GM12878 (cell line): ENCODE data around the gene NUDT7. TPM values are rescaled to one million over a fixed set of nuclear protein-coding genes. Genes with fewer than 3 reads are reported as not detected.

Experiments used
- ATAC-seq: fragments of 200-7000 bp; cut with Tn5 transposase; 3 replicates; pipeline ENCODE4 v1.9.1; 2020; ENCODE audit warnings: mild to moderate bottlenecking, moderate library complexity
- BruUV-seq: library from RNA; stranded (reverse); fragments of 400-500 nt; replicated peaks from 2 replicates; lab custom pipeline; 2021; lab: Mats Ljungman, UMichigan
- CTCF ChIA-PET: fragments of 300-600 bp; sonication (Branson Sonifier 250); formaldehyde crosslinking; extraction: SDS; loops from one replicate; lab custom pipeline; 2021; ENCODE audit warnings: inconsistent platforms; lab: Yijun Ruan, JAX
- POLR2A ChIA-PET: fragments of 350-600 bp; formaldehyde crosslinking; extraction: SDS; loops from one replicate; lab custom pipeline; 2021; ENCODE audit warnings: inconsistent platforms; lab: Charles Lee
- RAD21 ChIA-PET: fragments of 300-600 bp; sonication (Branson Sonifier 250); formaldehyde crosslinking; loops from one replicate; lab custom pipeline; 2023; ENCODE audit warnings: antibody characterized with exemption; ENCODE audit not compliant: unreplicated experiment; lab: Charles Lee
- SMC1A ChIA-PET: fragments of 300-600 bp; sonication (Branson Sonifier 250); formaldehyde crosslinking; loops from one replicate; lab custom pipeline; 2023; ENCODE audit not compliant: unreplicated experiment, uncharacterized antibody; lab: Charles Lee
- DNase-seq: peaks from one replicate; pipeline ENCODE4 v3.0.0-alpha.2; 2011; ENCODE audit warnings: low read depth, low spot score
- FAIRE-seq: peaks from 3 replicates; lab custom pipeline; 2011; peaks lifted over from hg19 to GRCh38; lab: Jason Lieb, UNC
- H2AFZ ChIP-seq: 2 replicates; pipeline ENCODE4 v1.6.0; 2011; ENCODE audit warnings: low read depth, low read length, control low read depth; ENCODE audit not compliant: control insufficient read depth
- H3K27ac ChIP-seq: 2 replicates; pipeline ENCODE4 v1.5.1; 2011; ENCODE audit warnings: control low read depth; ENCODE audit not compliant: control insufficient read depth, insufficient read depth
- H3K27me3 ChIP-seq, 2 experiments: replicated peaks in 1 of 2; 2 replicates each; pipeline versions ENCODE4 v1.6.0 to v1.6.1; 2011; ENCODE audit warnings: low read length in 1 of 2; ENCODE audit not compliant: control insufficient read depth in 2 of 2, insufficient read depth in 2 of 2
- H3K36me3 ChIP-seq, 2 experiments: 2 replicates each; pipeline ENCODE4 v1.5.1; 2011; ENCODE audit warnings: low read length in 1 of 2; ENCODE audit not compliant: control insufficient read depth in 2 of 2, insufficient read depth in 2 of 2
- H3K4me1 ChIP-seq: 2 replicates; pipeline ENCODE4 v1.6.1; 2011; ENCODE audit warnings: mild to moderate bottlenecking, low read length, moderate library complexity, mixed read lengths; ENCODE audit not compliant: control insufficient read depth, insufficient read depth
- H3K4me2 ChIP-seq: 2 replicates; pipeline ENCODE4 v1.6.0; 2011; ENCODE audit warnings: control low read depth; ENCODE audit not compliant: control insufficient read depth, insufficient read depth
- H3K4me3 ChIP-seq: fragments of 200-600 bp; sonication (generic); 2 replicates; pipeline ENCODE4 v1.5.1; 2016
- H3K79me2 ChIP-seq: 2 replicates; pipeline ENCODE4 v1.6.0; 2011; ENCODE audit warnings: low read length; ENCODE audit not compliant: control insufficient read depth, insufficient read depth
- H3K9ac ChIP-seq: 2 replicates; pipeline ENCODE4 v1.8.0; 2011; ENCODE audit warnings: low read length, control low read depth, mixed read lengths; ENCODE audit not compliant: control insufficient read depth, insufficient read depth
- H3K9me3 ChIP-seq: replicated peaks from 3 replicates; pipeline ENCODE4 v1.5.1; 2011; ENCODE audit warnings: mild to moderate bottlenecking, low read length; ENCODE audit not compliant: control insufficient read depth, insufficient read depth
- H4K20me1 ChIP-seq: 2 replicates; pipeline ENCODE4 v1.6.0; 2011; ENCODE audit not compliant: control insufficient read depth, insufficient read depth
- CBFB ChIP-seq: IDR thresholded peaks from 2 replicates; pipeline ENCODE4 v1.6.1; 2016; ENCODE audit warnings: antibody characterized with exemption, low read depth
- CEBPB ChIP-seq, 2 experiments: fragments of 150-350 bp in 1 of 2; IDR thresholded peaks; 2 replicates each; pipeline ENCODE4 v1.6.1; 2012 to 2014; ENCODE audit warnings: low read depth in 2 of 2, low read length in 2 of 2, borderline replicate concordance in 1 of 2, inconsistent platforms in 1 of 2
- CUX1 ChIP-seq: IDR thresholded peaks from 2 replicates; pipeline ENCODE4 v1.6.1; 2012; ENCODE audit warnings: improper control_type of control experiment, low read depth, low read length; ENCODE audit not compliant: insufficient replicate concordance
- ELK1 ChIP-seq: IDR thresholded peaks from 2 replicates; pipeline ENCODE4 v1.6.1; 2012; ENCODE audit warnings: low read depth, low read length, improper control_type of control experiment
- FOXM1 ChIP-seq: IDR thresholded peaks from 2 replicates; pipeline ENCODE4 v1.6.1; 2012; ENCODE audit warnings: low read depth, mild to moderate bottlenecking, inconsistent platforms, low read length, moderate library complexity
- HDAC6 ChIP-seq: fragments of 200-600 bp; sonication (generic); IDR thresholded peaks from one replicate; pipeline ENCODE4 v1.8.0; 2017; ENCODE audit warnings: antibody characterized with exemption; ENCODE audit not compliant: unreplicated experiment
- IRF3 ChIP-seq: fragments of 450-650 bp; IDR thresholded peaks from 2 replicates; pipeline ENCODE4 v1.6.1; 2014; ENCODE audit warnings: mild to moderate bottlenecking
- LARP7 ChIP-seq: fragments of 450-650 bp; IDR thresholded peaks from 2 replicates; pipeline ENCODE4 v1.6.1; 2017; ENCODE audit warnings: mild to moderate bottlenecking
- NRF1 ChIP-seq: conservative IDR thresholded peaks from 2 replicates; pipeline ENCODE4 v1.6.1; 2011; ENCODE audit warnings: mild to moderate bottlenecking, low read depth, low read length, improper control_type of control experiment
- RELA ChIP-seq: fragments of 450-650 bp; IDR thresholded peaks from 2 replicates; pipeline ENCODE4 v1.8.0; 2014; ENCODE audit warnings: borderline replicate concordance; ENCODE audit not compliant: partially characterized antibody
- RUNX3 ChIP-seq: IDR thresholded peaks from 2 replicates; pipeline ENCODE4 v1.6.1; 2012; ENCODE audit warnings: low read length, inconsistent platforms
- SRF ChIP-seq, 2 experiments: IDR thresholded peaks; 2 replicates each; pipeline ENCODE4 v1.6.1; 2011; ENCODE audit warnings: low read depth in 2 of 2, low read length in 2 of 2, mild to moderate bottlenecking in 1 of 2, moderate library complexity in 1 of 2
- STAT1 ChIP-seq: fragments of 450-650 bp; conservative IDR thresholded peaks from 2 replicates; pipeline ENCODE4 v1.6.1; 2014; ENCODE audit warnings: antibody characterized with exemption, mild to moderate bottlenecking
- TAF1 ChIP-seq: IDR thresholded peaks from 2 replicates; pipeline ENCODE4 v1.6.1; 2011; ENCODE audit warnings: mild to moderate bottlenecking, low read depth, low read length, borderline replicate concordance
- TBL1XR1 ChIP-seq: IDR thresholded peaks from 2 replicates; pipeline ENCODE4 v1.6.1; 2012; ENCODE audit warnings: low read depth, low read length, improper control_type of control experiment
- ZNF217 ChIP-seq: fragments of 450-650 bp; IDR thresholded peaks from 2 replicates; pipeline ENCODE4 v1.6.1; 2017; ENCODE audit warnings: antibody characterized with exemption, mild to moderate bottlenecking
- ZNF24 ChIP-seq: fragments of 450-650 bp; IDR thresholded peaks from 2 replicates; pipeline ENCODE4 v1.6.1; 2017; ENCODE audit warnings: antibody characterized with exemption, mild to moderate bottlenecking
- WGBS: methylation state at CpG from one replicate; pipeline ENCODE4 v1.1.6; 2016; ENCODE audit warnings: low lambda C conversion rate; ENCODE audit not compliant: insufficient replicate concordance, insufficient coverage; ENCODE audit errors: missing lambda C conversion rate; 5-methylcytosine and 5-hydroxymethylcytosine counted together
- in situ Hi-C: fragments of 300-500 bp; cut with MboI; formaldehyde crosslinking; loops from 9 replicates; pipeline ENCODE4 v1.14.3; 2018; ENCODE audit warnings: mixed read lengths
- intact Hi-C: fragments of 100-400 bp; cut with micrococcal nuclease; formaldehyde crosslinking; loops from one replicate; pipeline ENCODE4 v1.14.2; 2022; ENCODE audit not compliant: unreplicated experiment
- polyA plus RNA-seq, 11 experiments: library from polyadenylated mRNA; depleted of rRNA in 4 of 11; unstranded in 6 of 11; stranded (reverse) in 5 of 11; fragments of >200 nt; fragmentation: Nextera tagmentation in 4 of 11; fragmentation: Illumina TruSeq in 1 of 11; extraction: Ambion mirVana in 4 of 11; extraction: Trizol in 1 of 11; gene quantifications; 1 replicate in 1 of 11; 2 replicates in 10 of 11; pipeline versions ENCODE4 v1.2.1 to v1.2.3, GENCODE V29; 2011 to 2016; ENCODE audit warnings: inconsistent platforms in 2 of 11, missing spikeins in 2 of 11, low read depth in 1 of 11
- total RNA-seq, 4 experiments: library from RNA; depleted of rRNA in 3 of 4; stranded (reverse); fragments of >200 nt in 3 of 4; fragmentation: Illumina TruSeq in 1 of 4; extraction: Trizol in 1 of 4; gene quantifications; 2 replicates each; pipeline versions ENCODE4 v1.2.1 to v1.2.3, GENCODE V29; 2013 to 2021

Gene NUDT7
- total and polyA plus RNA-seq, 10 of the 15 experiments (the other 5 are each of a cell fraction or from before 2014, with no cell fraction given) = 2.8 to 14.3 (median 5.2) TPM

- TF ChIP-seq CUX1 = no peak
- no peak for TF ChIP-seq ELK1
Measured at GRCh38 chr16:77762262-77762661, 39.9 kb downstream of the NUDT7 start (continued).

GRCh38 chr16:77763994-77764393 is 41.7 kb downstream of the NUDT7 start:
- POLR2A ChIA-PET = no interaction called here
- H3K4me1 ChIP-seq = no peaks in the 10 kb centered on the region
- H3K9me3 ChIP-seq = no peaks in the 10 kb centered on the region
- SMC1A ChIA-PET = no interaction called here
- no peak overlapping the region for H3K27ac ChIP-seq
- H3K4me2 ChIP-seq = no peak overlapping the region
- in situ Hi-C loops (no loop called here), intact Hi-C loops (no loop called here)
- FAIRE-seq = no peak
- RAD21 ChIA-PET = no interaction called here
- no TSS peak for BruUV-seq
- H3K36me3 ChIP-seq = no peaks in the 10 kb centered on the region
- no peaks in the 10 kb centered on the region for H4K20me1 ChIP-seq
- H3K4me3 ChIP-seq = no peak overlapping the region
- 0% methylated on average over 1 of the region's 1 CpG for WGBS
- H3K27me3 ChIP-seq = no peaks in the 10 kb centered on the region; a peak in 1 of 4 replicates
- no peak overlapping the region for H2AFZ ChIP-seq
- CTCF ChIA-PET = no interaction called here
- no peaks in the 10 kb centered on the region for H3K79me2 ChIP-seq
- H3K9ac ChIP-seq = no peak overlapping the region
- ATAC-seq = no peak
- no peak for DNase-seq
- TF ChIP-seq RELA (no peak), CEBPB (IDR thresholded peaks at IDR 0.05; ENCODE audit: borderline replicate concordance in 1 of 2, low read depth in 2 of 2, low read length in 2 of 2) (no peak), TBL1XR1 (no peak), IRF3 (no peak), NRF1 (no peak), HDAC6 (no peak), LARP7 (no peak), RUNX3 (no peak), SRF (IDR thresholded peaks at IDR 0.05; ENCODE audit: low read depth in 2 of 2, low read length in 2 of 2) (no peak), ZNF217 (no peak), STAT1 (no peak), FOXM1 (no peak), ZNF24 (no peak), TAF1 (no peak), CBFB (no peak)
